Natural killer cell (primary cell): ENCODE results near the gene SLIT1. TPM values are rescaled to one million over a fixed set of nuclear protein-coding genes. Genes with fewer than 3 reads are reported as not detected.

ENCODE experiments used
- ATAC-seq, 3 donors: fragments of 150-1000 bp in 2 of 3; fragments of 200-7000 bp in 1 of 3; cut with Tn5 transposase; 1 replicate in 1 of 3; 2 replicates in 2 of 3; pipeline ENCODE4 v1.10.0; 2021; ENCODE audit warnings: mild to moderate bottlenecking in 2 of 3, moderate library complexity in 2 of 3
- DNase-seq, 2 donors: peaks; one replicate each; pipeline versions ENCODE4 v3.0.0 to v3.0.0-alpha.2; 2013 to 2021; ENCODE audit warnings: mixed read lengths in 1 of 2
- H3K27ac ChIP-seq: one replicate; pipeline ENCODE4 v1.5.1; 2013; ENCODE audit warnings: mild to moderate bottlenecking, low read length
- H3K27me3 ChIP-seq: one replicate; pipeline ENCODE4 v1.6.1; 2013; ENCODE audit warnings: low read length; ENCODE audit not compliant: control insufficient read depth, insufficient read depth
- H3K36me3 ChIP-seq: one replicate; pipeline ENCODE4 v1.6.1; 2013; ENCODE audit warnings: low read length; ENCODE audit not compliant: control insufficient read depth, insufficient read depth
- H3K4me1 ChIP-seq: one replicate; pipeline ENCODE4 v1.6.1; 2013; ENCODE audit warnings: low read length; ENCODE audit not compliant: control insufficient read depth, insufficient read depth
- H3K4me3 ChIP-seq: one replicate; pipeline ENCODE4 v1.5.1; 2013; ENCODE audit warnings: low read length
- H3K9me3 ChIP-seq: one replicate; pipeline ENCODE4 v1.6.1; 2013; ENCODE audit warnings: low read length; ENCODE audit not compliant: control insufficient read depth, insufficient read depth
- H3K27ac Mint-ChIP-seq, 2 donors: one replicate each; pipeline ENCODE4 v1.8.0; 2022; ENCODE audit warnings: mild to moderate bottlenecking in 2 of 2, mixed read lengths in 2 of 2, moderate library complexity in 1 of 2
- H3K27me3 Mint-ChIP-seq, 2 donors: one replicate each; pipeline ENCODE4 v1.8.0; 2022; ENCODE audit warnings: low read depth in 2 of 2, mixed read lengths in 2 of 2
- H3K36me3 Mint-ChIP-seq: one replicate; pipeline ENCODE4 v1.8.0; 2022; ENCODE audit warnings: mixed read lengths
- H3K4me1 Mint-ChIP-seq, 2 donors: one replicate each; pipeline ENCODE4 v1.8.0; 2022; ENCODE audit warnings: mixed read lengths in 2 of 2
- H3K4me3 Mint-ChIP-seq: one replicate; pipeline ENCODE4 v1.8.0; 2022; ENCODE audit warnings: mild to moderate bottlenecking, moderate library complexity, mixed read lengths
- H3K9me3 Mint-ChIP-seq, 2 donors: one replicate each; pipeline ENCODE4 v1.8.0; 2022; ENCODE audit warnings: mixed read lengths in 2 of 2
- CTCF ChIP-seq: fragments of 200-600 bp; IDR thresholded peaks from one replicate; pipeline ENCODE4 v1.8.0; 2022; ENCODE audit warnings: antibody characterized with exemption
- WGBS: methylation state at CpG from one replicate; pipeline ENCODE4 v1.1.7; 2013; ENCODE audit warnings: missing lambda C conversion rate; ENCODE audit not compliant: insufficient coverage; 5-methylcytosine and 5-hydroxymethylcytosine counted together
- intact Hi-C: fragments of 100-400 bp; cut with micrococcal nuclease; formaldehyde crosslinking; loops from one replicate; pipeline ENCODE4 v1.14.2; 2022
- total RNA-seq, 4 donors: library from RNA; stranded (reverse); fragments of 120-200 nt in 1 of 4; gene quantifications; one replicate each; pipeline versions ENCODE4 v1.2.3 to v1.2.4, GENCODE V29; 2013 to 2022

The SLIT1 gene
- total RNA-seq, 3 donors from 2014 or later (not counting 1 experiment from before 2014, with no cell fraction given), result 0.28 to 1.5 (median 1.1) TPM

GRCh38 chr10:97157578-97158095 lies 28.1 kb downstream of the SLIT1 start:
- no peak overlapping the region for H3K27ac Mint-ChIP-seq

DNA sequence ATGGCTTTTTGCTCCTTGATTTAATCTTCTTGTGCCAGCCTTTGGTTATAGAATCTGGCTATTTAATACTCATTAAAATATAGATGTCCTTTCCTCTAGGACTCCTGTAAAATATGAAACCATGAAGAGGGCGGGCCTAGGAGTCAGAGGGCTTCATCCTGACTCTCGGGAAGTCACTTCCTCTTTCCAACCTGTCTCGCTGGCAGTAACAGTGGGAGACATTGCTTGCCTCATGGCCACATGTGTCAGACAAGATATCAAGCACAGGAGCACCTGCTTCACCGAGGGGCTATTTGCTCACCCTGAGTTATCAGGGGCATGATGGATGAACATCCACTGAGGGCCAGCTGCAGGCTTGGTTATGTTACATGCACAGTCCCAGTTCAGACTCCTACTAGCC lies 31.0 kb downstream of the SLIT1 start:
- intact Hi-C loops, result no loop called here
- no peak overlapping the region for H3K4me3 ChIP-seq
- no peaks in the 10 kb centered on the region for H3K9me3 ChIP-seq
- Mint-ChIP-seq H3K9me3 (no peaks in the 10 kb centered on the region), H3K4me1 (no peaks in the 10 kb centered on the region), H3K36me3 (no peaks in the 10 kb centered on the region), H3K27ac (no peak overlapping the region), H3K27me3 (no peaks in the 10 kb centered on the region), H3K4me3 (no peak overlapping the region)
- DNase-seq (no peak), ATAC-seq (no peak)
- H3K27me3 ChIP-seq, result no peaks in the 10 kb centered on the region
- no peaks in the 10 kb centered on the region for H3K36me3 ChIP-seq
- H3K27ac ChIP-seq, result no peak overlapping the region
- no peak for TF ChIP-seq CTCF
- WGBS, result 74% methylated on average over 4 of the region's 4 CpGs
- no peaks in the 10 kb centered on the region for H3K4me1 ChIP-seq

More at GRCh38 chr10:97157578-97158095, 28.1 kb downstream of the SLIT1 start:
- TF ChIP-seq CTCF, result no peak
- Mint-ChIP-seq H3K36me3 (no peaks in the 10 kb centered on the region), H3K27me3 (no peaks in the 10 kb centered on the region), H3K9me3 (no peaks in the 10 kb centered on the region), H3K4me3 (no peak overlapping the region), H3K4me1 (no peaks in the 10 kb centered on the region)
- H3K4me1 ChIP-seq, result no peaks in the 10 kb centered on the region
- ATAC-seq (no peak), DNase-seq (no peak)
- WGBS, result 75% methylated on average over 6 of the region's 6 CpGs
- H3K27me3 ChIP-seq, result no peaks in the 10 kb centered on the region
- intact Hi-C loops, result no loop called here
- no peaks in the 10 kb centered on the region for H3K9me3 ChIP-seq
- no peak overlapping the region for H3K4me3 ChIP-seq
- no peaks in the 10 kb centered on the region for H3K36me3 ChIP-seq
- no peak overlapping the region for H3K27ac ChIP-seq

DNA sequence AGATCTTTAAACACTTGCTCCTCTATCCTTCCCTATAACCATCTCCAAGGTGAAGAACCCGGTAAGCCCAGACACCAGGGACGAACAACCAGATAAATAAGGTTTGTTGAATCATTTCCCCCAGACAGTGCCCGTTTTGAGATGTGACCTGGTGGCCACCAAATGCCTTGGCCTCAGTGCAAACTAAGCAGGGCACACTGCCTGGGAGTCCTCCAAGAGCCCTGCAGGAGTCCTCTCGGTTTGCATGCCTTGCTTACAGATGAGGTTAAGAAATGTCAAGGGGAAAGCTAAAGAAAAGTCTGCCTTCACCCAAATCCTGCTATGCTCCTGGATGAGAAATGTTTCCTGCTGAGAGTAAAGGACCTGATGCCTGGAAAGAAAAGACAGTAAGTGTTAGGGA lies 31.6 kb downstream of the SLIT1 start:
- no peaks in the 10 kb centered on the region for H3K36me3 Mint-ChIP-seq
- ATAC-seq, result no peak
- 89% methylated on average over 4 of the region's 4 CpGs for WGBS
- H3K27me3 ChIP-seq, result no peaks in the 10 kb centered on the region
- no peak overlapping the region for H3K27ac ChIP-seq
- H3K9me3 Mint-ChIP-seq, result no peaks in the 10 kb centered on the region
- intact Hi-C loops, result no loop called here
- H3K4me3 Mint-ChIP-seq, result no peak overlapping the region
- no peak for DNase-seq
- H3K36me3 ChIP-seq, result no peaks in the 10 kb centered on the region
- no peak overlapping the region for H3K27ac Mint-ChIP-seq
- H3K4me1 Mint-ChIP-seq, result no peaks in the 10 kb centered on the region
- H3K9me3 ChIP-seq, result no peaks in the 10 kb centered on the region
- no peaks in the 10 kb centered on the region for H3K4me1 ChIP-seq
- no peak for TF ChIP-seq CTCF
- no peak overlapping the region for H3K4me3 ChIP-seq
- H3K27me3 Mint-ChIP-seq, result no peaks in the 10 kb centered on the region

DNA sequence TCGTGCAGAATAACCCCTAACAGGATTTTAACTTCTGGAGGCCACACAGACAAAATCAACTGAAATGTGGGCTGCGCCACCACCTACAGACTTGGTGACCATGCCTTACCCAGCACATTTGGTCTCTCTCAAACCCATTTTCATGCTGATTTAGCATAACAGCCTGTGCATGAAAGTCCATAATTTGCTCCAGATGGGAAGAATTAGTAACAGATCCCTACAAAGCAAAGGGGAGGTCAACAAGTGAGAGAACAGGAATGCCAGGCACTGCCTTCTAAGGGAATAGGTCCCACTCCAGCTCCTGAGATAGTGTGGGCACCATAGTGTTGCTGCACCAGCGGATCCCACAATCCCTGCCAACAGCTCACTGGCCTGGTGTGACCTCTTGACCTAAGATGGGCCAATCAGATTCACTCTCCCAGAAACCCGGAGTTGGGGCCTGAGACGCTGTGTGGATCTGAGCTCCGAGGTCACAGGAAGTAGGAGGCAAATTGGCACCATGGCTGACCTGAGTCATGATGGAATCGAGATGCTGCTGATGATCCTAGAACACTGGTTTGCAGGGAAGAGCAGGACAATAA lies 32.4 kb downstream of the SLIT1 start:
- no peaks in the 10 kb centered on the region for H3K4me1 ChIP-seq
- intact Hi-C loops, result no loop called here
- ATAC-seq (no peak), DNase-seq (no peak)
- Mint-ChIP-seq H3K36me3 (no peaks in the 10 kb centered on the region), H3K27me3 (no peaks in the 10 kb centered on the region), H3K4me1 (no peaks in the 10 kb centered on the region), H3K9me3 (no peaks in the 10 kb centered on the region), H3K4me3 (no peak overlapping the region), H3K27ac (no peak overlapping the region)
- H3K36me3 ChIP-seq, result no peaks in the 10 kb centered on the region
- 88% methylated on average over 7 of the region's 7 CpGs for WGBS
- no peak overlapping the region for H3K27ac ChIP-seq
- H3K9me3 ChIP-seq, result no peaks in the 10 kb centered on the region
- H3K27me3 ChIP-seq, result no peaks in the 10 kb centered on the region
- H3K4me3 ChIP-seq, result no peak overlapping the region
- TF ChIP-seq CTCF, result no peak
